IPS DF 4.7 (cell line): ENCODE results near the gene TAPBPL.
"Not testable (repeated sequence)": the region's sequence is repeated elsewhere in the genome, so short reads cannot be mapped to it uniquely, and the experiment has no call there.

Experiments
- DNase-seq: peaks from one replicate; pipeline ENCODE4 v3.0.0-alpha.2; 2013; ENCODE audit warnings: low spot score; ENCODE audit errors: extremely low read depth

TAPBPL gene

GRCh38 chr12:6462234-6462995 lies 10.6 kb downstream of the TAPBPL start:
- DNase-seq, result no peak

DNA sequence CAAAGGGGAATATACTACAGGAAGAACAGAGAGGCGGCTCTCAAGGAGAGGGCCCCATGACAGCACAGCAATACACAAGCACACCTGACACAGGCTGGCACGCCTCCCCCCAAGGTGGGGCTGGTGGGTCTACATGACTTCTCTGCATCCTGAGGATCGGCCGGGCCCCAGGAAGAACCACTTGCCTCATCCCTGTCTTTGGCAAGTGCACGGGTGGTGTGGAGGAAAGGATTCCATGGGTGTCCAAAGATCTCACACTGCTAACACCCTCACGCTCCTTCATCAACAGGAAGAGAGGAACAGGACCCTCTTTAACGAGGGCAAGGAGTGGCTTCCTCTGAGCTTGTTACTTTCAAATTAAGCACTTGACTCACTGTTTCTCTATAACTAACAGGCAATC lies 11.4 kb downstream of the TAPBPL start:
- no peak for DNase-seq

GRCh38 chr12:6463858-6464257 lies 12.0 kb downstream of the TAPBPL start:
- DNase-seq, result no peak

DNA sequence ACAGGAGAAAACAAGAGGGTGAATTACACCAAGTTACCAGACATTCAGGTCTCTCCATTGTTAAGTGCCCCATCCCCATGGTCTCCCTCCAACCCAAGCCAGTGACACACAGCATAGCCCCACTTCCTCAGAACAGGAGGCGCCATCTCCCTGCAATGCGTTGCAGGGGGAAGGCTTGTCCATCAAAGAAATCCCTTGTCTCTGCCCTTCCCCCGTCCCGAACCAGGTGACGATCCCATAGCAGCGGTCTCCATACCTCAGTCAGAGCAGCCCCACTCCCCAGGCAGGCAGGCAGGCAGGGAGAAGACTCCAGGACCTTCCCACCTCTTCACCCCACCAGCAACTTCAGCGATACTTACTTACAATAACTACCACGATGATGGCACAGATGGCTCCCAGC lies 12.7 kb downstream of the TAPBPL start:
- no peak for DNase-seq

DNA sequence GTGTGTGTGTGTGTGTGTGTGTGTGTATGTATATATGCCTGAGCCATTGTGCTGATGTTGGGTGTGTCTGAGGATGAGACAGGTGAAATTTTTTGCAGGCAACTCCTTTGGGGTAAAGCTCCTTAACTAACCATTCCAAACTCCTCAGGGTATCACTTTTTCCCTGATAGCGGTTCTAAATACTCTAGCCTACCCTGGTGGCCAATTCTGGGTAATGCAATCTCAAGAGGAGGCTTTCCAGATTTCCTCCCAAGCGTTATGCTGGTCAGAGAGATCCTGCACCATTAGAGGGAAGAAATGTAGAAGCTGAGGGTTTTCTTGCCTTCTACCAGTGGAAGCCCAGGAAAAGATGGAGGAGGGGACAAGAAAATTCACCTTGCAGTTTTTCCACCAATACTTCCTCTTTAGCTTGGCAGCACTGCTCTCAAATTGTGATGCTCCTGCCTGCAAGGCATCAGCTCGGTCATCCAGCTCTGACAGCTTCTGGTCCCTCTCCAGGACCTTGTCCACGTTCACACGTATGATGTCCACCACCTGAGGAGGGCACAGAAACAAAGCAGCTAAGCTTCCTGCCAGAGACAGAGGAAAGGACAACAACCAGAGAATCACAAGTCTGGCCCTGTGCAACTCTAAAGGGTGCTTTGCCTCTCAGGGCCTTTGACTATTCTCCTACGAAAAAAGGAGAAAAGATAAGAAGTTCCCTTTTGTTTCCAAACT lies 13.8 kb downstream of the TAPBPL start:
- DNase-seq, result peak; percentile 68

GRCh38 chr12:6466184-6466573 lies 14.3 kb downstream of the TAPBPL start:
- DNase-seq, result no peak

- DNase-seq, result not testable (repeated sequence)
Measured at GRCh38 chr12:6466751-6467150, 14.9 kb downstream of the TAPBPL start.

- DNase-seq, result not testable (repeated sequence)
Measured at GRCh38 chr12:6467571-6468282, 15.9 kb downstream of the TAPBPL start.

DNA sequence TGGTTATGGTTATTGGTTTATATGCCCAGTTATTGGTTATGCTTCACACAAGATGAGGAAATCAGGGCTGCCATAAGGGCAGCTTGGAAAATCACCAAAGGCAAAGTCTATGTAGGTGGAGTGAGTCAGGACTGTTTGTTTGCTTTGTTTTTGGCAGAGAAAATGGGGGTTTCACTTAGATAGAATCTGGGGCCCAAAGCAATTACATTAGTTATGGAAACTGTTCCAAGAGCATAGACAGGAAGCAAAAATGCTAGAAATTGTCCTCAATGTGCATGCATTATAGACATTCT lies 16.4 kb downstream of the TAPBPL start:
- DNase-seq, result no peak

- DNase-seq, result no peak
Measured at GRCh38 chr12:6469092-6469491, 17.2 kb downstream of the TAPBPL start.

DNA sequence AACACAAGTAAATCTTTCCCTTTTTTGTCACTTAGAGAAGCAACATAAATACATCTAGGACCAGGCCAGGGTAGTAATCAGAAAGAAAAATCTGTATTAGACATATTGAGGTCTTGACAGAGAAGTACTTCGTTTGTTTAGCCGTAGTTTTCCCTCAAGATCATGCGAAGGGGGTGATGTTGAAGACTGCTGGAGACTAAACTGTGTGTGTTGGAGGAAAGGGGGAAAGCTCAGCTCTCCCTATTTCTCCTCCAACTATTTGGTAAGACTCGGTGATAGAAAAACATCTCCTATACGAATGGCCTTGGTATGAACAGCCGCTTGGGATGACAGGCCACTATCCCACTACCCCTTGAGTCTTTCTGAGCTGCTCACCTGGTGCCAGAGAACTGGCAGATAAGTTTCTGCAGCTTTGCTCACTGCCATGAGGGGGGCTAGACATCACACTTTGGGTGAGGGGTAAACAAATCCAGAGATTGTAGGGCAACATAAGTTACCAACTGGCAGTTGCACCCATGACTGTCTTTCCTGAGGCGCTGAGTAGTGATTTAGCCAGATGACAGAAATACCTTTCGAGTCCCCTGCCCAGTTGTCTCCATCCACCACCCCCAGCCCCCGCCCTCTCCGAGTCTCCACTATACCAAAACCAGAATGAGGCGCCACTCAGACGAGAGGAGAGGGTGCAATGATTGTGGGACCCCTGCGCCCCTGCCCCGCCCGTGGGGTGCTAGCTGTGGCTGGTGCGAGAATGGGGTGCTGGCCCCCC lies 17.9 kb downstream of the TAPBPL start:
- no peak for DNase-seq

GRCh38 chr12:6470375-6471163 lies 18.7 kb downstream of the TAPBPL start, which contains the start of gene VAMP1:
Gene VAMP1, minus strand, starts transcription at chr12:6470677. Its CDS starts 146 bp downstream, at chr12:6470531.
- peak; percentile 85 for DNase-seq

DNA sequence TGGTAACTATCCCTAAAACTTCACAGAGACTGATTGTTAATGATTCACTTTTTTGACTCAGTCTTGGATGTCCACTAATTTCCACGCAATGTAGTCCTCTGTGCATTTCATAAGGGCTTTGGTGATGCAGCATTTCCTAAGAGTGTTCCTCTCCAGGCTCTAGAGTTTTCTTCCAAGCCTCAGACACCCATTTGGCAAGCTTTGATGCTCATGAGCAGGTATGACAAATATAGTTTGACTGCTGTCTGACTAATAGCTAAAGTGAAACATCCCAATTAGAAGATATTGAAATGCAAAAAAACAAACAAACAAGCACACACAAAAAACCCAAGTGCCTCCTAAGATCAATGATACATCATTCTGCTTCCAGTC lies 20.1 kb downstream of the TAPBPL start:
- DNase-seq, result no peak

GRCh38 chr12:6472491-6472890 lies 20.6 kb downstream of the TAPBPL start:
- DNase-seq, result no peak

- not testable (repeated sequence) for DNase-seq
Measured at GRCh38 chr12:6475233-6475975, 23.6 kb downstream of the TAPBPL start.

GRCh38 chr12:6476489-6476888 lies 24.6 kb downstream of the TAPBPL start:
- DNase-seq, result no peak

DNA sequence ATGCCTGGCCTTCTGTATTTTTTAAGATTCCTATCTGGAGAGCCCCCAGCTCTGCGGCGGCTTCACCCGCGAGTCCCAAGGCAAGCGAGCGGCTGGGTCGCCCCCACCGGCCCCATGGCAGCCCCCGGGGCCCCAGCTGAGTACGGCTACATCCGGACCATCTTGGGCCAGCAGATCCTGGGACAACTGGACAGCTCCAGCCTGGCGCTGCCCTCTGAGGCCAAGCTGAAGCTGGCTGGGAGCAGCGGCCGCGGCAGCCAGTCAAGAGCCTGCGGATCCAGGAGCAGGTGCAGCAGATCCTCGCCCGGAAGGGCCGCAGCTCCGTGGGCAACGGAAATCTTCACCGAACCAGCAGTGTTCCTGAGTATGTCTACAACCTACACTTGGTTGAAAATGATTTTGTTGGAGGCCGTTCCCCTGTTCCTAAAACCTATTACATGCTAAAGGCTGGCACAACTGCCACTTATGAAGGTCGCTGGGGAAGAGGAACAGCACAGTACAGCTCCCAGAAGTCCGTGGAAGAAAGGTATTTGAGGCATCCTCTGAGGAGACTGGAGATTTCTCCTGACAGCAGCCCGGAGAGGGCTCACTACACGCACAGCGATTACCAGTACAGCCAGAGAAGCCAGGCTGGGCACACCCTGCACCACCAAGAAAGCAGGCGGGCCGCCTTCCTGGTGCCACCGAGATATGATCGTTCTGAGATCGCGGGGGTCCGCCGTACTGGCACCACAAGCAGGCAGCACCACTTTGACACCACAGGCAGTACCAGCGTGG lies 25.9 kb downstream of the TAPBPL start:
- DNase-seq, result not testable (repeated sequence)

GRCh38 chr12:6478416-6478815 lies 26.6 kb downstream of the TAPBPL start:
- DNase-seq, result no peak

DNA sequence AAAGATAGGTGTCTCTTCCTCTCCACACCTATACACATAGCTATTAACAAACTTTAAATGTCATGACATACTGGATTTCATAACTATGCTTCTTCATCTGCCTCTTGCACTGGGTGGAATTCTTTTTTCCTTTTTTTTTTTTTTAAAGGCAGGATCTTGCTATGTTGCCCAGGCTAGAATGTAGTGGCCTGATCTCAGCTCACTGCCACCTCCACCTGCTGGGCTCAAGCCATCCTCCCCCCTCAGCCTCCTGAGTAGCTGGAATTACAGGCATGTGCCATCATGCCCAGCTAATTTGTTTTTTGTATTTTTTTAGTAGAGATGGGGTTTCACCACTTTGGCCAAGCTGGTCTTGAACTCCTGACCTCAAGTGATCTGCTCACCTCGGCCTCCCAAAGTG lies 36.4 kb downstream of the TAPBPL start:
- DNase-seq, result no peak
